Caco-2 (cell line): ENCODE measurements around the gene DSCAM. TPM values are rescaled to one million over a fixed set of nuclear protein-coding genes. Genes with fewer than 3 reads are reported as not detected.

Source experiments
- BruUV-seq: library from RNA; stranded (reverse); fragments of 400-500 nt; replicated peaks from 2 replicates; lab custom pipeline; 2021; lab: Mats Ljungman, UMichigan
- CTCF ChIA-PET: fragments of 300-600 bp; sonication (Branson Sonifier 250); formaldehyde crosslinking; loops from one replicate; lab custom pipeline; 2022; ENCODE audit warnings: antibody characterized with exemption; lab: Charles Lee
- POLR2A ChIA-PET: fragments of 300-600 bp; sonication (Branson Sonifier 250); formaldehyde crosslinking; loops from one replicate; lab custom pipeline; 2022; ENCODE audit warnings: antibody characterized with exemption; lab: Charles Lee
- DNase-seq, 2 experiments: peaks; one replicate each; pipeline versions ENCODE4 v3.0.0 to v3.0.0-alpha.2; 2020 to 2022
- H3K27me3 ChIP-seq: replicated peaks from 2 replicates; pipeline ENCODE4 v1.6.0; 2011; ENCODE audit warnings: low read length; ENCODE audit not compliant: control insufficient read depth, insufficient read depth
- H3K36me3 ChIP-seq: 2 replicates; pipeline ENCODE4 v1.5.1; 2011; ENCODE audit warnings: low read length; ENCODE audit not compliant: control insufficient read depth, insufficient read depth
- H3K4me1 ChIP-seq: fragments of 250-450 bp; sonication (Bioruptor Pico); 2 replicates; pipeline ENCODE4 v1.5.1; 2020; ENCODE audit warnings: mild to moderate bottlenecking
- H3K4me3 ChIP-seq: 2 replicates; pipeline ENCODE4 v1.5.1; 2011; ENCODE audit warnings: low read depth, mild to moderate bottlenecking, control low read depth, low read length
- H3K9me3 ChIP-seq: fragments of 250-450 bp; sonication (Bioruptor Pico); 2 replicates; pipeline ENCODE4 v1.5.1; 2020; ENCODE audit warnings: mild to moderate bottlenecking, moderate library complexity
- H3K27ac Mint-ChIP-seq: one replicate; pipeline ENCODE4 v1.8.0; 2022; ENCODE audit warnings: mixed read lengths; ENCODE audit not compliant: unreplicated experiment
- H3K27me3 Mint-ChIP-seq: one replicate; pipeline ENCODE4 v1.8.0; 2022; ENCODE audit warnings: mixed read lengths; ENCODE audit not compliant: insufficient read depth, unreplicated experiment
- H3K36me3 Mint-ChIP-seq: one replicate; pipeline ENCODE4 v1.8.0; 2022; ENCODE audit warnings: mild to moderate bottlenecking, mixed read lengths; ENCODE audit not compliant: insufficient read depth, unreplicated experiment
- H3K4me1 Mint-ChIP-seq: one replicate; pipeline ENCODE4 v1.8.0; 2022; ENCODE audit warnings: low read depth, mixed read lengths; ENCODE audit not compliant: unreplicated experiment
- H3K4me3 Mint-ChIP-seq: one replicate; pipeline ENCODE4 v1.8.0; 2022; ENCODE audit warnings: mild to moderate bottlenecking, moderate library complexity, mixed read lengths; ENCODE audit not compliant: unreplicated experiment
- H3K9me3 Mint-ChIP-seq: one replicate; pipeline ENCODE4 v1.8.0; 2022; ENCODE audit warnings: mixed read lengths; ENCODE audit not compliant: unreplicated experiment
- CTCF ChIP-seq, 2 experiments: fragments of 200-600 bp in 1 of 2; IDR thresholded peaks; 1 replicate in 1 of 2; 2 replicates in 1 of 2; pipeline versions ENCODE4 v1.5.1 to v1.8.0; 2011 to 2022; ENCODE audit warnings: antibody characterized with exemption in 1 of 2, control low read depth in 1 of 2, inconsistent platforms in 1 of 2, low read depth in 1 of 2, low read length in 1 of 2, mild to moderate bottlenecking in 1 of 2, moderate library complexity in 1 of 2; ENCODE audit not compliant: insufficient read depth in 1 of 2, severe bottlenecking in 1 of 2, unreplicated experiment in 1 of 2
- intact Hi-C: fragments of 100-400 bp; cut with micrococcal nuclease; formaldehyde crosslinking; loops from one replicate; pipeline ENCODE4 v1.10.0; 2022; ENCODE audit not compliant: unreplicated experiment
- total RNA-seq: library from RNA; stranded (reverse); gene quantifications from 2 replicates; pipeline ENCODE4 v1.2.3, GENCODE V29; 2022

Gene DSCAM
- total RNA-seq, 1 experiment from 2014 or later = not detected

- peaks cover 9% of the 10 kb centered on the region for H3K27me3 Mint-ChIP-seq
- Histone ChIP-seq H3K27me3 (no peaks in the 10 kb centered on the region), H3K36me3 (no peaks in the 10 kb centered on the region), H3K4me1 (no peaks in the 10 kb centered on the region), H3K9me3 (no peaks in the 10 kb centered on the region), H3K4me3 (no peak overlapping the region)
- TF ChIP-seq CTCF (IDR thresholded peaks at IDR 0.05; ENCODE audit: insufficient read depth in 1 of 2, low read depth in 1 of 2, low read length in 1 of 2, severe bottlenecking in 1 of 2, unreplicated experiment in 1 of 2) = no peak
- no peak for DNase-seq
- POLR2A ChIA-PET = no interaction called here
- CTCF ChIA-PET = no interaction called here
- H3K36me3 Mint-ChIP-seq = peaks cover 6% of the 10 kb centered on the region
- BruUV-seq = no TSS peak
- H3K4me3 Mint-ChIP-seq = no peak overlapping the region
- no peaks in the 10 kb centered on the region for H3K4me1 Mint-ChIP-seq
- intact Hi-C loops = no loop called here
- peaks cover 13% of the 10 kb centered on the region for H3K9me3 Mint-ChIP-seq
- H3K27ac Mint-ChIP-seq = no peak overlapping the region
Observed at GRCh38 chr21:40660461-40660860, 186.5 kb downstream of the DSCAM start.

GRCh38 chr21:40658311-40658710, 188.6 kb downstream of the DSCAM start:
- POLR2A ChIA-PET = no interaction called here
- CTCF ChIA-PET = no interaction called here
- DNase-seq = no peak
- H3K4me3 ChIP-seq = no peak overlapping the region
- no peak for TF ChIP-seq CTCF (IDR thresholded peaks at IDR 0.05; ENCODE audit: insufficient read depth in 1 of 2, low read depth in 1 of 2, low read length in 1 of 2, severe bottlenecking in 1 of 2, unreplicated experiment in 1 of 2)
- peaks cover 9% of the 10 kb centered on the region for H3K27me3 Mint-ChIP-seq
- no peaks in the 10 kb centered on the region for H3K4me1 Mint-ChIP-seq
- H3K27ac Mint-ChIP-seq = no peak overlapping the region
- H3K9me3 Mint-ChIP-seq = peaks cover 13% of the 10 kb centered on the region
- no peaks in the 10 kb centered on the region for H3K36me3 ChIP-seq
- BruUV-seq = no TSS peak
- H3K4me1 ChIP-seq = no peaks in the 10 kb centered on the region
- no peaks in the 10 kb centered on the region for H3K27me3 ChIP-seq
- intact Hi-C loops = no loop called here
- no peak overlapping the region for H3K4me3 Mint-ChIP-seq
- peaks cover 6% of the 10 kb centered on the region for H3K36me3 Mint-ChIP-seq
- H3K9me3 ChIP-seq = no peaks in the 10 kb centered on the region

- peaks cover 10% of the 10 kb centered on the region; the same call in 1 of the 2 replicates for H3K9me3 ChIP-seq
- intact Hi-C loops = no loop called here
- Mint-ChIP-seq H3K4me3 (no peak overlapping the region), H3K27me3 (no peaks in the 10 kb centered on the region), H3K9me3 (peaks cover 17% of the 10 kb centered on the region), H3K36me3 (peaks cover 1% of the 10 kb centered on the region), H3K4me1 (no peaks in the 10 kb centered on the region), H3K27ac (no peak overlapping the region)
- H3K4me3 ChIP-seq = no peak overlapping the region
- no peaks in the 10 kb centered on the region for H3K27me3 ChIP-seq
- no peak for DNase-seq
- BruUV-seq = no TSS peak
- CTCF ChIA-PET = no interaction called here
- POLR2A ChIA-PET = no interaction called here
- H3K4me1 ChIP-seq = no peaks in the 10 kb centered on the region
- TF ChIP-seq CTCF (IDR thresholded peaks at IDR 0.05; ENCODE audit: insufficient read depth in 1 of 2, low read depth in 1 of 2, low read length in 1 of 2, severe bottlenecking in 1 of 2, unreplicated experiment in 1 of 2) = no peak
- H3K36me3 ChIP-seq = no peaks in the 10 kb centered on the region
Observed at GRCh38 chr21:40652436-40652835, 194.5 kb downstream of the DSCAM start.
